Activated T-cell treated with anti-CD3 and anti-CD28 coated beads, Interleukin-2, amount 50 U/mL, for 4 hours (primary cell): ENCODE measurements around the gene ZNF133. TPM values are rescaled to one million over a fixed set of nuclear protein-coding genes. Genes with fewer than 3 reads are reported as not detected.
"Not testable (repeated sequence)": the region's sequence is repeated elsewhere in the genome, so short reads cannot be mapped to it uniquely, and the experiment has no call there.

ENCODE experiments used
- ATAC-seq, 2 donors: fragments of 200-7000 bp; cut with Tn5 transposase; one replicate each; pipeline ENCODE4 v1.10.0; 2021
- DNase-seq: peaks from one replicate; pipeline ENCODE4 v3.0.0-alpha.2; 2020
- H3K27me3 Mint-ChIP-seq: one replicate; pipeline ENCODE4 v1.8.0; 2021; ENCODE audit warnings: low read depth, mixed read lengths
- H3K36me3 Mint-ChIP-seq: one replicate; pipeline ENCODE4 v1.8.0; 2022; ENCODE audit warnings: mixed read lengths; ENCODE audit not compliant: insufficient read depth
- H3K4me1 Mint-ChIP-seq: one replicate; pipeline ENCODE4 v1.8.0; 2021; ENCODE audit warnings: low read depth, mixed read lengths
- H3K4me3 Mint-ChIP-seq: one replicate; pipeline ENCODE4 v1.8.0; 2021; ENCODE audit warnings: mild to moderate bottlenecking, moderate library complexity, mixed read lengths
- H3K9me3 Mint-ChIP-seq: one replicate; pipeline ENCODE4 v1.8.0; 2021; ENCODE audit warnings: mixed read lengths
- total RNA-seq, 3 donors: library from RNA; stranded (reverse); gene quantifications; one replicate each; pipeline ENCODE4 v1.2.1, GENCODE V29; 2021

Gene ZNF133
- total RNA-seq: 1 to 10 TPM; 4.2 to 5.8 (median 4.9) TPM

- Mint-ChIP-seq H3K9me3 (peaks cover 13% of the 10 kb centered on the region), H3K36me3 (peaks cover 21% of the 10 kb centered on the region)
Observed at GRCh38 chr20:18287915-18288748, at the start of gene ZNF133. Gene ZNF133 (plus strand): TSS chr20:18288527. CDS start chr20:18305687, 17,160 bp downstream.

GRCh38 chr20:18240997-18241396, 47.3 kb upstream of the ZNF133 start:
- Mint-ChIP-seq H3K36me3 (no peaks in the 10 kb centered on the region), H3K27me3 (peaks cover 36% of the 10 kb centered on the region), H3K4me3 (no peak overlapping the region), H3K9me3 (peaks cover 14% of the 10 kb centered on the region), H3K4me1 (no peaks in the 10 kb centered on the region)
- no peak for ATAC-seq
- DNase-seq: no peak

More at GRCh38 chr20:18287915-18288748, at the start of gene ZNF133:
- DNase-seq (peak; percentile 97), ATAC-seq (peak; percentile 99)
- Mint-ChIP-seq H3K4me1 (peaks cover 23% of the 10 kb centered on the region), H3K4me3 (peak within 1 kb of the TSS; percentile 96), H3K27me3 (peaks cover 19% of the 10 kb centered on the region)

GRCh38 chr20:18243802-18244201, 44.5 kb upstream of the ZNF133 start:
- ATAC-seq (no peak), DNase-seq (no peak)
- H3K4me1 Mint-ChIP-seq: no peaks in the 10 kb centered on the region
- H3K27me3 Mint-ChIP-seq: peaks cover 39% of the 10 kb centered on the region
- peaks cover 14% of the 10 kb centered on the region for H3K9me3 Mint-ChIP-seq
- H3K4me3 Mint-ChIP-seq: no peak overlapping the region
- H3K36me3 Mint-ChIP-seq: no peaks in the 10 kb centered on the region

GRCh38 chr20:18248545-18248944, 39.8 kb upstream of the ZNF133 start:
- H3K27me3 Mint-ChIP-seq, H3K36me3 Mint-ChIP-seq, H3K9me3 Mint-ChIP-seq, H3K4me1 Mint-ChIP-seq, DNase-seq, H3K4me3 Mint-ChIP-seq, ATAC-seq: not testable (repeated sequence)

GRCh38 chr20:18250217-18250616, 38.1 kb upstream of the ZNF133 start:
- DNase-seq (no peak), ATAC-seq (no peak)
- H3K36me3 Mint-ChIP-seq: no peaks in the 10 kb centered on the region
- H3K27me3 Mint-ChIP-seq: peaks cover 8% of the 10 kb centered on the region
- H3K4me3 Mint-ChIP-seq: no peak overlapping the region
- H3K9me3 Mint-ChIP-seq: no peaks in the 10 kb centered on the region
- H3K4me1 Mint-ChIP-seq: no peaks in the 10 kb centered on the region

GRCh38 chr20:18252597-18253451, 35.5 kb upstream of the ZNF133 start:
- H3K9me3 Mint-ChIP-seq: no peaks in the 10 kb centered on the region
- H3K27me3 Mint-ChIP-seq: peaks cover 2% of the 10 kb centered on the region
- no peaks in the 10 kb centered on the region for H3K4me1 Mint-ChIP-seq
- ATAC-seq (no peak), DNase-seq (no peak)
- no peak overlapping the region for H3K4me3 Mint-ChIP-seq
- H3K36me3 Mint-ChIP-seq: no peaks in the 10 kb centered on the region

GRCh38 chr20:18254615-18255014, 33.7 kb upstream of the ZNF133 start:
- H3K27me3 Mint-ChIP-seq: peaks cover 2% of the 10 kb centered on the region

GRCh38 chr20:18255526-18255925, 32.8 kb upstream of the ZNF133 start:
- no peak for DNase-seq
- no peaks in the 10 kb centered on the region for H3K36me3 Mint-ChIP-seq
- no peaks in the 10 kb centered on the region for H3K9me3 Mint-ChIP-seq
- H3K27me3 Mint-ChIP-seq: peaks cover 4% of the 10 kb centered on the region
- no peaks in the 10 kb centered on the region for H3K4me1 Mint-ChIP-seq
- no peak for ATAC-seq
- no peak overlapping the region for H3K4me3 Mint-ChIP-seq

More at GRCh38 chr20:18254615-18255014, 33.7 kb upstream of the ZNF133 start:
- no peak overlapping the region for H3K4me3 Mint-ChIP-seq
- ATAC-seq (no peak), DNase-seq (no peak)
- H3K9me3 Mint-ChIP-seq: no peaks in the 10 kb centered on the region
- H3K36me3 Mint-ChIP-seq: no peaks in the 10 kb centered on the region
- H3K4me1 Mint-ChIP-seq: no peaks in the 10 kb centered on the region

GRCh38 chr20:18256440-18257090, 31.8 kb upstream of the ZNF133 start:
- peaks cover 4% of the 10 kb centered on the region for H3K27me3 Mint-ChIP-seq
- no peak overlapping the region for H3K4me3 Mint-ChIP-seq
- ATAC-seq (no peak), DNase-seq (no peak)
- H3K9me3 Mint-ChIP-seq: no peaks in the 10 kb centered on the region
- H3K4me1 Mint-ChIP-seq: no peaks in the 10 kb centered on the region
- H3K36me3 Mint-ChIP-seq: no peaks in the 10 kb centered on the region

- ATAC-seq (no peak), DNase-seq (no peak)
- Mint-ChIP-seq H3K27me3 (peaks cover 4% of the 10 kb centered on the region), H3K4me3 (no peak overlapping the region), H3K9me3 (no peaks in the 10 kb centered on the region), H3K4me1 (no peaks in the 10 kb centered on the region), H3K36me3 (no peaks in the 10 kb centered on the region)
Observed at GRCh38 chr20:18258126-18258860, 30.0 kb upstream of the ZNF133 start.

GRCh38 chr20:18259730-18260129, 28.6 kb upstream of the ZNF133 start:
- DNase-seq: no peak

GRCh38 chr20:18263723-18264122, 24.6 kb upstream of the ZNF133 start:
- Mint-ChIP-seq H3K9me3 (no peaks in the 10 kb centered on the region), H3K4me3 (no peak overlapping the region), H3K4me1 (no peaks in the 10 kb centered on the region), H3K36me3 (no peaks in the 10 kb centered on the region), H3K27me3 (peaks cover 12% of the 10 kb centered on the region)
- no peak for DNase-seq
- no peak for ATAC-seq

More at GRCh38 chr20:18259730-18260129, 28.6 kb upstream of the ZNF133 start:
- Mint-ChIP-seq H3K4me1 (no peaks in the 10 kb centered on the region), H3K9me3 (no peaks in the 10 kb centered on the region), H3K27me3 (peaks cover 2% of the 10 kb centered on the region), H3K4me3 (no peak overlapping the region), H3K36me3 (no peaks in the 10 kb centered on the region)
- no peak for ATAC-seq

- no peak for DNase-seq
- ATAC-seq: no peak
- H3K4me3 Mint-ChIP-seq: no peak overlapping the region
- H3K9me3 Mint-ChIP-seq: no peaks in the 10 kb centered on the region
- H3K27me3 Mint-ChIP-seq: peaks cover 10% of the 10 kb centered on the region
- no peaks in the 10 kb centered on the region for H3K36me3 Mint-ChIP-seq
- no peaks in the 10 kb centered on the region for H3K4me1 Mint-ChIP-seq
Observed at GRCh38 chr20:18265441-18265840, 22.9 kb upstream of the ZNF133 start.

- ATAC-seq (no peak), DNase-seq (no peak)
- Mint-ChIP-seq H3K4me1 (no peaks in the 10 kb centered on the region), H3K36me3 (no peaks in the 10 kb centered on the region), H3K4me3 (no peak overlapping the region), H3K9me3 (no peaks in the 10 kb centered on the region), H3K27me3 (peaks cover 10% of the 10 kb centered on the region)
Observed at GRCh38 chr20:18266282-18266681, 22.0 kb upstream of the ZNF133 start.
